HPDE6-E6E7 (cell line): ENCODE results near the gene PPT2.
"Not testable (repeated sequence)": the region's sequence is repeated elsewhere in the genome, so short reads cannot be mapped to it uniquely, and the experiment has no call there.

ENCODE experiments used
- DNase-seq: peaks from one replicate; pipeline ENCODE4 v3.0.0; 2011; ENCODE audit warnings: missing footprints; ENCODE audit errors: extremely low spot score

Gene PPT2

DNA sequence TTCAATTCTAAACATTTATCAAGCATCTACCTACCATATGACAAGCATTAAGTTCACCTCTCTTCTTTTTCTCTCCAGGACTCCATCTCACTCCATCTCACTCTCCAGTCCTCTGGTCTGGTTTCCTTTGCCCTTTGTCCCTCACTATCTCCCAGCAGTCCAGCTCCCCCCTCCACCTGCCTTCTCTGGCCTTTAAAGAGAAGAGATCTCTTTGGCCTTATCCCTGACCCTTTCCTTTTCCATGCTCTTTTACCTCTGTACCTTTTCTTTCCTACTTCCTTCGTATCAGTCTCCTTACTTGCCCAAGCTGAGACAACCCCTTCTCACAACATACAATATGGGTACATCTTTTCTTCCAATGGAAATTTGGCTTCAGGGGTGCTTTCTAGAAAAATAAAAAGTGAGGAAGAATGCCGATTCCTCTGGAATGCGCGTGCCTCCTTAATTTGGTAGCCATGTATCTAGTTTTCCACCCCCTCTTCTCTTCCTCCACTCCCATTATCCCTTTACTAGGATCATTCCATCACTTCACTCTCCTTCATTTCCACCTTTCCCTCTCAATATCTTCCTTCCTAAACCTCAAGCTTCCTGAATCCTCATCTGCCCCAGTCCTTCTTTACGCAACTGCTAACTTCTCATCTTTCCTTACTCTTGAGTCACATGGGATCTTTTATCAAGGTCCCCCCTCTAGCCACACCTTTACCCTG, 22.7 kb downstream of the PPT2 start:
- DNase-seq: no peak

DNA sequence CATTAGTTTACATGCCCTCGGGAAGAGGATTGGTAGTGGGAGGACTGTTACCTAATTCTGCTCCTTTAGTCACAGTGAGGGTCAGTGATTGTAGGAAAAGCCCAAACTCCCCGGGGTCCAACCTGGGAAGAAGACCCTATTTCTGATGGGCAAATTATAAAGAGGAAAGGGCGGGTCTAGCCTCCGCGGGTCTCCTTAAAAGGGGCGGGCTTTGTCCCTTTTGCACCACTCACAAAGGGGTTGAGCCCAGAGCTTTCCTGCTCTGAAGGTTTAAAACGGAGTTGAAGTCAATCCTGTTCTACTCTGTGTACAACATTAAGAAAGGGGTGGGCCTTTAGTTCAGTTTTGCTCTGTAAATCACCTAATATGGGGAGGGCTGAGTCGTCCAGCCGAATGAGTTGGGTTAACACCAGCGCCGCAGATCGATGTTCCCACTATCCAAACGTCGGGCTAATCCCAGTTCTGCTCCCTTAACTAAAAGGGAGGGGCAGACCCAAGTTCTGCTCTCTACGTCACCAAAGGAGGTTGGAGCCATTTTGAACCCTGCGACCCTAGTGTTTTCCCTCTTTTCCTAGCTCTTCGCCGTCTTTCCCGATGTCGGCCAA, 23.3 kb downstream of the PPT2 start:
- DNase-seq: no peak

DNA sequence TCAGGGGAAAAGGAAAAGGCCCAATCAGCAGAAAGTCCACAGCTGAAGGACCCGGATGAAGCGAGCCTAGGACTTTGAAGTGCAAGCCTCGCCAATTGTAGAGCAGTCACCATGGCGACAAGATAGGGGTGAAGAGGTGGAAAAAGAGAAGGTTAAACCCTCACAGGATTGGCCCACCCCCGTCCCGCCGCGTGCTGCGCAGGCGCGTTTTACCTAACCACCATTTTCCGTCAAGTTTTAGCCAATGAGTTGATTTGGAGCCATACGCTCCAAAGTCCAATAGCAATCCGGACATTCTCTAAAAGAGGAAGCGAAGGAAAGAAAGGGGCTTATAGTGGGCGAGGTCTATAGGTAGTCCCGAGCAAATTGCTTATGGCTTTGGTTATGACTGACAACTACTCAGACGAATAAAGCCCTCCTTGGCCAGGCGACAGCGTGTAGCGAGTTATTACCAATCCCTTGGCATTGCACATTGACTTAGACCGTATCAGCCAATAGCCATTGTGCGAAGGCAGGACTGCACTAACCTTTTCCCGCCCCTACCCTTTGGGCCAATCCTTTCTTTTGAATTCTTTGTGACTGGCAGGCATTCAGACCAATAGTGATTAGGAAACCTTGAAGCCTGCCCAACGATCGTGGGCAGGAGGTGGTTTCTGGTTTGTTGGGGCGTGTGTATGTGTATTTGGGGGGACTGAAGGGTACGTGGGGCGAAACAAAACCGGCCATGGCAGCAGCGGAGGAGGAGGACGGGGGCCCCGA, 24.0 kb downstream of the PPT2 start, which contains the start of gene RNF5:
TSS of gene RNF5 (plus strand) at position 618 of the 759 bp plus-strand sequence. CDS start at position 725, 107 bp downstream.
- DNase-seq: peak; percentile 99

DNA sequence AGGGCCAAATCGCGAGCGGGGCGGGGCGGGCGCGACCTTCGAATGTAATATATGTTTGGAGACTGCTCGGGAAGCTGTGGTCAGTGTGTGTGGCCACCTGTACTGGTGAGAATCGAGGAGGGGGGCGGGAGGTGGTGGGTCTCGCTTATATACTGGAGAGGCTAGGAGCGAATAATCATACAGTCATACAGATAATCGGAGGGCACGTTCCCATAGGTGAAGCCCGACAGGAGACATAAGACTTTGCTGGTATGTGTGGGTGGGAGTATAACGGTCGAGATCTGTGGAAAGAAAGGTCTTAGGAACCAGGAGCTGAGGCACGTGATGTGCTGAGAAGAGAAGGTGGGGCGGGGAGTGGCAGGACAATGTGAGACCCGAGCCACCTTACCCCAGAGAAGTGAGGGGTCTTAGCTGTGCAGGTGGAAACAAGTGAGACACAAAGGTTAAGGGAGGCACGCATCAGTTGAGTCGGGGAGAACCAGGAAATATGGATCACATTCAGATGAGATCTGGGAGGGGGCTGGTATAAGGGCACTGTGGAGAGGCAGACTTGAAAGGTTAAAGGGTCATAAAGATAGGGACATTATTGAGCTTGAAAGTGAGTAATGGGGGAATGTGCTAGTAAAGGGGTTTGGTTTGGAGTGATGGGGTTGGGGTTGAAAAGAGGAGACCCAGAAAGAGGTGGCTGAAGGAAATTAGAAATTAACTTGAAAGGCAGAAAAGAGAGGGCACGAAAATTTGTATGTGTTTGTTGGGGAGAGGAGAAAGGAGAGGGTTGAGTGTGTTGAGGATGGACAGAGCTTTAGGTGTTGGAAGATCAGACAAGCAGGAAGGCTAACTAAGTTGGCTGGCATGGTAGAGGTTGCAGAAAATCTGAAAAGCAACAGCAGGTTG, 24.9 kb downstream of the PPT2 start:
- no peak for DNase-seq

GRCh38 chr6:32179766-32180405, 25.9 kb downstream of the PPT2 start:
- DNase-seq: no peak

DNA sequence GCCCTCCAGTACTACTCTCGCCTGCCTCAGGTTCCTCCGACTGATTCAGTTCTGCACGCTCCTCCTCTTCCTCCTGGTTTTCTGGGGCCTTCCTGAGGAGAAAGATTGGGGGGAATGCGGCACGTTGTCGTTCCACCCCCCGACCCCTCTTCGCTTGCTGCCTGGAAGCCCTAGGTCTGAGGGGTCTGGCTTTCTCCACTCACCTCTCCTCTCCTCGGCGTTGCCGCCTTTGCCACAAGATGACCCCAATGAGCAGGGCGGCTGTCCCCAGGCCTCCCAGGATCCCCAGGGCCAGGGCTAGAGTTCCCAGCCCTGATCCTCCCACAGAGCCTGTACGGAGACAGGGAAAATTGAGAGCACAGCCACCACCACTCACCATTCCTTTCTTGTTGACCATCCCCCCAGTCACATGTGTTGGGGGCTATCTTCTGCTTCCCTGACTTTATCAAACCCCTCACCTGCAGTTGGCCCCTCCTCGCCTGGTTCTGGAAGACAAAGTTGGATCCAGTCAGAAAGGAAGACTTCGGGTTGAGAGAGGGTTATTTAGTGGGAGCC, 27.3 kb downstream of the PPT2 start:
- DNase-seq: no peak

DNA sequence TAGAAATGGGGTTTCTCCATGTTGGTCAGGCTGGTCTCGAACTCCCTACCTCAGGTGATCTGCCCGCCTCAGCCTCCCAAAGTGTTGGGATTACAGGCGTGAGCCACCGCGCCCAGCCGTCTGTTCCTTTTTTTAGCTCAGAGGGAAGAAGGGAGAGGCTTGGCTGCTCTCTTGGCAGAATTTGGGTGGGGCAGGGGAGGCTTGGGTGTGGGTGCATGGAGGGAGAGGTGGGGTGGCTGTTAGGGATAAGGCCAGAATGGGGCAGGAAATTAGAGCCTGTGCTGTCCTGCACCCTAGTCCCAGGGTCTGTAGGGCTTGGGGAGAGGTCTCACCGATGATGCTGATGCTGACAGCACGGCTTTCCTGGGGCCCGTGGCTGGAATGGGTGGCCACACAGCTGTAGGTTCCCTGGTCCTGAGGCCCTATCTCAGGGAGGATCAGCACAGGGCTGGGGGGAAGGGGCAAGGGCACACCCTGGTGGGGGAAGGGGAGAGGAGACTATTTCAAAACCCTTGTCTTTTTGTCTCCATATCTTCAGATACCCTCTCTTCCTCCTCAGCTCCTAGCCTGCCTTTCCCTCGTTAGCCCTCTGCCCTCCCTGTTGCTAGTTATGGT, 28.1 kb downstream of the PPT2 start:
- DNase-seq: no peak

- DNase-seq: no peak
These were observed 28.6 kb downstream of the PPT2 start for GRCh38 chr6:32182555-32182981.

DNA sequence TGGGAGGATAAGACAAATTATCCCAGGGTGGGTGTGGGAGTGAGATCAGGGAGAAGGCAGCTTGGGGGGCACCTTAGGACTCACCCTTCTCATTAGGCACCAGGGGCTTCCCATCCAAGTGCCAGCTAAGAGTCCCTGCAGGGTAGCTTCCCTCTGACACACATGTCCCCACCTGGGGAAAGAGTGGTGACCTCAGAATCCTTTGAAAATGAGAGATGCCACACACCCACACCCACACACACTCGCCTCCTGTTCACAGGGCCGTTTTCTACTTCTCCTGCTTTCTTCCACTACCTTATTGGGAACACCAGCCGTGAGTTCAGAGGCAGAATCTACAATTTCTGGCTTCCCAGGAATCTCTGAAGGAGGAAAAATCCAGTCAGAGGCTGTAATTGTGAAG, 29.1 kb downstream of the PPT2 start:
- no peak for DNase-seq

GRCh38 chr6:32183483-32184083, 29.6 kb downstream of the PPT2 start:
- no peak for DNase-seq

GRCh38 chr6:32184084-32184640, 30.2 kb downstream of the PPT2 start, which contains the start of gene AGER:
TSS of gene AGER (minus strand) at chr6:32184253. CDS start at chr6:32184222, 31 bp downstream.
- DNase-seq: no peak

DNA sequence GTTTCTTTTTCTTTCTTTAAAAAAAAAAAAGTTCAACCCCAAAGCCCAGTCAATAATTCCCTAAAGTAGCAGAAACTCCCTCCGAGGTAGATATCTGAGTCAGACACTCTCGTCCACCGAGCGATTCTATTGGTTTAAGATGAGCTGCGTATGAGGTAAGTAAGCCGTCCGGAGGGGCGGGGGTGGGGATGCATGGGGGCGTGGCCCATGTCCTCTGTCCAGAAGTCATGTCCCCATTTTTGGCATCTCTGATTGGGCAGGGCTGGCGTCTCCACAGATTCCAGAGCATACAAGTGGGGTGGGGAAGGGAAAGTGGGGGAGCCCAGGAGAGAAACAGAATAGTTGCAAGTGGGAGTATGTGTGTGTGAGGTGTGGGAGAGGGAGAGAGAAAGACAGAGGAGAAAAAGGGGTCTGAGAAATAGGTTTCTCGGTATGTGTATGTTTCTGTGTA, 31.8 kb downstream of the PPT2 start:
- not testable (repeated sequence) for DNase-seq

DNA sequence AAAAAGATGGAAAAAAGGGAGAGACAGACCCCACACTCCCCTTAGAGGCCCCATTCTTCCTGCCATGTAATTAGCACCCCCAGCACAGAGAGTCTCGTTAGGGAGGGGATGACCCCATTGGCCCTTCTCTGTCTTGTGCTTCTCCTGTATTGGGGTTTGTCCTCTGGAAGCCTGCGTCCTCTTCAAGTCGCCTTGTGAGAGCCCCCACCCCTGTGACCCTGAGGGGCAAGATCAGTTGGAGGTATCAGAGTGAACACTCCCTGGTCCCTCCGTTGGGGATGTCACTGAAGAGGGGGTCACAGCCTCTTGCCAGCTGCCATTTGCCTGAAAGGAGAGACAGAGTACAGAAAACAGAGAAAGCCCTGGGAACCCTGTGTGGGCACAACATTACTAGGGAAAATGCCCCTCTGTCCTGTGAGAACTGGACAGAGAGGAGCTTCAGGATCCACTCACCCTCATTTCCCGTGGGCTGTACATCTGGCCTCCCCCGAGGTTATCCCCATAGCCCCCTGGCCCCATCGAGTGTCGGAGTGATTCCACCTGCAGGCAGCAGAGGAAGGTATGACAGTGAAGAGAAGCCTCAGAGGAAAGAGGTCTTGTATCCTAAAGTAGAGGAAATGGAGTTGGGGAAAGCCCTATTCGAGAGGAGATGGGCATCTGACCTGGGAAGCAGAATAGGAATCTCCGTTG, 32.4 kb downstream of the PPT2 start:
- not testable (repeated sequence) for DNase-seq

- no peak for DNase-seq
These were observed 33.2 kb downstream of the PPT2 start for GRCh38 chr6:32187009-32187709.

DNA sequence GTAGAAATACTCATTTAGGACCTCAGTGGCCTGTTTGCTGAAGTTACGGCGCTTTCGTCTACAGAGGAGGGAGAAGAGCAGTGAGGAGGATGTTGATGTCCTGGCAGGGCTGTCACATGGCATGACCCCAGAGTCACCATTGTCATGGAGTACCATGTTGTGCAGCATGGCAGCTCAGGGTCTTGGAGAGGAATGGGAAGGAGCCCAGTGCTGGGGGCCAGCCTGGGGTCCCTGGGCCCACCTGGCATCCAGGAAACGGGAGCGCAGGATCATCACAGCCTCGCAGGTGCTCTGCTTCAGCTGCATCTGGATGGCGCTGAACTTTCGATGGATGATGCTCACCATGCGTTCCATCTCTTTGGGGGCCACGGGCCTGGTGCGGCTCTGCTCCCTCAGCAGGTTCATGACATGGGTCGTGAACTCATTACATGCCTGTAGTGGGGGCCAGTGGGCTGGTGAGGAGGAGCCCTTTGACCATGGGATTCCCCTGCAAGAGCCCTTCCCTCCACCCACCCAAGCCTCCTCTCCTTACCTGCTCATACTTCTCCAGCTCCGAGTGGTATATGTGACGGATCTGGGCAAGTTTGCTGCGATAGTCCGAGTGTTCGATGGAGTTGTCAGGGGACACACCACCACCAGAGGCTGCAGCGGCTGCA, 33.9 kb downstream of the PPT2 start:
- not testable (repeated sequence) for DNase-seq

DNA sequence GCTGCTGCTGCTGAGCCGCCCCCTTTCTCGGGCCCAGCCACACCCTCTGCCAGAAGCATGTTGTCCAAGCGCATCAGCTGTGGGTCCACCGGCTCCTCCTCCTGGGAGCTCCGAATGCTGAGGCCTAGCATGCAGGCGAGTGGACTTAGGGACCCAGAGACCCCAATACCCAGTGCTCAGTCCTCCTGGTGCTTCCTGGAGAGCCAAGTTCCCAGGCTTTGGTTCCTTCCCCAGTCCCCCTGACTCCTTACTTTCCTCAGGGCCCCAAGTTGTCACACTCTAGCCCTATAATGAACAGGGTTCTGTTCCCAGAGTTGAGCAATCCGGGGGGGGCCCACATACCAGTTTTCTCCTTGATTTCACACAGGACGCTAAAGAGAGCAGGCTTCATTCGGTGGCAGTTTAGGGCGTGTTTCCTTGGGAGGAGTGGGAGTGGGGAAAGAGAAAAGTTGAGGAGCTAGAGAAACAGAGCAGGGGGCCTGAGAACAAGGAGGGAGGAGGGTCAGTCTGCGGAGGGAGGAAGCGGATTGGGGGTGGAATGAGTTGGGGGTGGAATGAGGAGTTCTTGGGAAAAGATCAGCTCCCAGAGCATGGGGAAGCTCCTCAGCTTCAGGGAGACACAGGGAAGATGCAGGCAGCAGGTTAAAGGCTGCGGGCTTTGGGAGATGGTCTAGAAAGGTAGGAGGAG, 34.6 kb downstream of the PPT2 start:
- no peak for DNase-seq
